SK-N-SH (cell line): ENCODE data around the gene MYLK3. TPM values are rescaled to one million over a fixed set of nuclear protein-coding genes. Genes with fewer than 3 reads are reported as not detected.

Experiments
- CTCF ChIA-PET: fragments of 300-600, 350-600 bp; formaldehyde crosslinking; extraction: SDS; loops from one replicate; lab custom pipeline; 2021; lab: Yijun Ruan, JAX
- POLR2A ChIA-PET: fragments of 350-600 bp; sonication (Branson Sonifier 250); formaldehyde crosslinking; extraction: SDS; loops from one replicate; lab custom pipeline; 2020; ENCODE audit warnings: antibody characterized with exemption, inconsistent platforms; lab: Yijun Ruan, JAX
- DNase-seq: peaks from one replicate; pipeline ENCODE4 v3.0.0; 2012
- H2AFZ ChIP-seq: fragments of 200-600 bp; sonication (generic); 2 replicates; pipeline ENCODE4 v1.8.1; 2016; ENCODE audit warnings: antibody characterized with exemption, mild to moderate bottlenecking, low read depth
- H3F3A ChIP-seq: fragments of 200-600 bp; sonication (generic); replicated peaks from 2 replicates; pipeline ENCODE3; 2016; ENCODE audit warnings: antibody characterized with exemption, mild to moderate bottlenecking; ENCODE audit not compliant: insufficient read depth
- H3K27ac ChIP-seq, 2 experiments: fragments of 200-500 bp in 1 of 2; fragments of 200-600 bp in 1 of 2; sonication (Bioruptor generic) in 1 of 2; sonication (generic), shearing (Covaris generic) in 1 of 2; 2 replicates each; pipeline versions ENCODE4 v1.5.1 to v1.6.1; 2014 to 2016; ENCODE audit warnings: low read depth in 2 of 2, inconsistent platforms in 1 of 2, low read length in 1 of 2, mild to moderate bottlenecking in 1 of 2, mixed read lengths in 1 of 2
- H3K27me3 ChIP-seq: fragments of 200-600 bp; sonication (generic), shearing (Covaris generic); 2 replicates; pipeline ENCODE4 v1.6.1; 2016; ENCODE audit warnings: mixed run types; ENCODE audit not compliant: insufficient read depth
- H3K36me3 ChIP-seq, 2 experiments: fragments of 200-500 bp in 1 of 2; fragments of 200-600 bp in 1 of 2; sonication (Bioruptor generic) in 1 of 2; sonication (generic) in 1 of 2; replicated peaks in 1 of 2; 2 replicates each; pipeline versions ENCODE3 to v1.5.1; 2014 to 2016; ENCODE audit warnings: low read length in 1 of 2, mild to moderate bottlenecking in 1 of 2; ENCODE audit not compliant: insufficient read depth in 2 of 2, control insufficient read depth in 1 of 2
- H3K4me1 ChIP-seq, 2 experiments: fragments of 200-500 bp in 1 of 2; fragments of 200-600 bp in 1 of 2; sonication (Bioruptor generic) in 1 of 2; sonication (generic), shearing (Covaris generic) in 1 of 2; 2 replicates each; pipeline versions ENCODE4 v1.5.1 to v1.6.1; 2014 to 2016; ENCODE audit warnings: low read depth in 1 of 2, low read length in 1 of 2, mixed run types in 1 of 2; ENCODE audit not compliant: insufficient read depth in 2 of 2, control insufficient read depth in 1 of 2
- H3K4me2 ChIP-seq: fragments of 200-600 bp; sonication (generic), shearing (Covaris generic); 2 replicates; pipeline ENCODE4 v1.6.1; 2017; ENCODE audit warnings: mixed run types
- H3K4me3 ChIP-seq, 2 experiments: fragments of 200-500 bp in 1 of 2; fragments of 200-600 bp in 1 of 2; sonication (Bioruptor generic) in 1 of 2; sonication (generic), shearing (Covaris generic) in 1 of 2; 2 replicates each; pipeline versions ENCODE4 v1.5.1 to v1.8.1; 2014 to 2016; ENCODE audit warnings: low read depth in 2 of 2, inconsistent platforms in 1 of 2, low read length in 1 of 2, mild to moderate bottlenecking in 1 of 2, mixed read lengths in 1 of 2, moderate library complexity in 1 of 2
- H3K79me2 ChIP-seq: fragments of 200-600 bp; sonication (generic); 2 replicates; pipeline ENCODE4 v1.8.1; 2017; ENCODE audit warnings: mild to moderate bottlenecking; ENCODE audit not compliant: insufficient read depth
- H3K9ac ChIP-seq: fragments of 200-600 bp; sonication (generic); 2 replicates; pipeline ENCODE4 v1.6.1; 2017; ENCODE audit warnings: mixed run types
- H3K9me2 ChIP-seq: fragments of 200-600 bp; sonication (generic); 2 replicates; pipeline ENCODE4 v1.6.1; 2017; ENCODE audit warnings: mixed run types
- H3K9me3 ChIP-seq: fragments of 200-600 bp; sonication (generic); 2 replicates; pipeline ENCODE4 v1.6.1; 2017; ENCODE audit warnings: mixed run types, mild to moderate bottlenecking, moderate library complexity
- H4K20me1 ChIP-seq: fragments of 200-600 bp; sonication (generic); 2 replicates; pipeline ENCODE4 v1.6.1; 2017; ENCODE audit warnings: mild to moderate bottlenecking, mixed run types; ENCODE audit not compliant: insufficient read depth
- CHD2 ChIP-seq: fragments of 150-350 bp; IDR thresholded peaks from 2 replicates; pipeline ENCODE4 v1.6.1; 2018; ENCODE audit warnings: low read length; ENCODE audit not compliant: partially characterized antibody
- FOSL2 ChIP-seq: IDR thresholded peaks from 2 replicates; pipeline ENCODE4 v1.4.0; 2012; ENCODE audit warnings: low read depth, mild to moderate bottlenecking, moderate library complexity, borderline replicate concordance
- FOXJ3 ChIP-seq: sonication (generic); formaldehyde crosslinking; IDR thresholded peaks from 2 replicates; pipeline ENCODE4 v1.5.1; 2020; ENCODE audit warnings: mild to moderate bottlenecking, missing genetic modification reagents
- FOXM1 ChIP-seq: IDR thresholded peaks from 2 replicates; pipeline ENCODE4 v1.4.0; 2012; ENCODE audit warnings: low read depth, mild to moderate bottlenecking
- GATA2 ChIP-seq: sonication (generic); formaldehyde crosslinking; IDR thresholded peaks from 2 replicates; pipeline ENCODE4 v1.5.0; 2020; ENCODE audit warnings: mild to moderate bottlenecking, missing genetic modification reagents
- NRF1 ChIP-seq: IDR thresholded peaks from 2 replicates; pipeline ENCODE4 v1.6.1; 2012; ENCODE audit warnings: low read depth, mild to moderate bottlenecking, low read length
- PBX3 ChIP-seq: IDR thresholded peaks from 2 replicates; pipeline ENCODE4; 2012
- POLR2AphosphoS5 ChIP-seq: IDR thresholded peaks from 2 replicates; pipeline ENCODE4 v1.6.1; 2012; ENCODE audit warnings: low read depth, low read length
- RAD21 ChIP-seq: IDR thresholded peaks from 2 replicates; pipeline ENCODE4 v1.6.1; 2012; ENCODE audit warnings: mild to moderate bottlenecking, low read length
- RCOR1 ChIP-seq: fragments of 150-350 bp; IDR thresholded peaks from 2 replicates; pipeline ENCODE4 v1.6.1; 2017; ENCODE audit warnings: antibody characterized with exemption, low read length
- REST ChIP-seq: IDR thresholded peaks from 2 replicates; pipeline ENCODE4 v1.6.1; 2012; ENCODE audit warnings: mild to moderate bottlenecking, low read depth, low read length, moderate library complexity
- RFX5 ChIP-seq: IDR thresholded peaks from 2 replicates; pipeline ENCODE4 v1.6.1; 2012; ENCODE audit warnings: mild to moderate bottlenecking, improper control_type of control experiment, low read length
- TAF1 ChIP-seq: IDR thresholded peaks from 2 replicates; pipeline ENCODE4 v1.6.1; 2012; ENCODE audit warnings: low read depth, mild to moderate bottlenecking, low read length, moderate library complexity, borderline replicate concordance
- TEAD4 ChIP-seq: IDR thresholded peaks from 2 replicates; pipeline ENCODE4 v1.4.0; 2012; ENCODE audit warnings: mild to moderate bottlenecking, borderline replicate concordance; ENCODE audit not compliant: insufficient read depth
- YY1 ChIP-seq: IDR thresholded peaks from 2 replicates; pipeline ENCODE4 v1.4.0; 2012; ENCODE audit warnings: low read depth, mild to moderate bottlenecking
- WGBS: methylation state at CpG from one replicate; pipeline ENCODE4 v1.1.6; 2017; ENCODE audit warnings: low lambda C conversion rate; 5-methylcytosine and 5-hydroxymethylcytosine counted together
- polyA plus RNA-seq, 3 experiments: library from polyadenylated mRNA; depleted of rRNA; stranded (reverse); fragments of >200 nt; gene quantifications; 2 replicates each; pipeline ENCODE4 v1.2.3, GENCODE V29; 2012
- TF ChIP-seq, protein P1 (sequence below): fragments of 150-350 bp; IDR thresholded peaks from 2 replicates; pipeline ENCODE4 v1.6.1; 2016; ENCODE audit warnings: mild to moderate bottlenecking, low read depth, low read length
- TF ChIP-seq, protein P2 (sequence below): fragments of 150-350 bp; IDR thresholded peaks from 2 replicates; pipeline ENCODE4 v1.6.1; 2017; ENCODE audit warnings: antibody characterized with exemption, low read length, low read depth, borderline replicate concordance

Gene MYLK3
- polyA plus RNA-seq, 1 of the 3 experiments (the other 2 are of a cell fraction): 0.05 TPM

DNA sequence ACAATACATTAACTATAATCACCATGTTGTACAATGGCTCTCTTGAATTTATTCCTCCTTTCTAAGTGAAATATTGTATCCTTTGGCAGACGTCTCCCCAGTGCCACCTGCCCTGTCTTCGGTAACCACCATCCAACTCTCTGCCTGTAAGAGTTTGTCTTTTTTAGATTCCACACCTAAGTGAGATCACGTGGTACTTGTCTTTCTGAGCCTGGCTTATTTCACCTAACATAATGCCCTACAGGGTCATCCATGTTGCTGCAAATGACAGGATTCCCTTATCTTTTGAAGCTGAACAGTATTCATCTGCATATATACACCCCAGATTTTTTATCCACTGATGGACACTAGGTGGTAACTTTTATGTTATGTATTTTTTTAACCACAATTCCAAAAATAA, 34.5 kb downstream of the MYLK3 start:
- peaks cover 0 to 5% of the 10 kb centered on the region in 2 experiments; a peak in 1 of 4 replicates for H3K4me1 ChIP-seq
- no peaks in the 10 kb centered on the region for H3K36me3 ChIP-seq
- H3K27ac ChIP-seq: no peak overlapping the region
- no peak overlapping the region for H3K4me2 ChIP-seq
- no peak overlapping the region for H3K9ac ChIP-seq
- no peak for DNase-seq
- WGBS: 62% methylated on average over 3 of the region's 3 CpGs
- TF ChIP-seq CHD2 (no peak), TEAD4 (no peak), GATA2 (CRISPR knock-in tag) (no peak; the same call in 1 of the 2 replicates), POLR2AphosphoS5 (no peak)
- no peaks in the 10 kb centered on the region for H4K20me1 ChIP-seq
- H3K27me3 ChIP-seq: no peaks in the 10 kb centered on the region
- POLR2A ChIA-PET: interaction anchor here (0.5 kb wide), 1 partner anchor 98 kb away, joined by 3 read pairs; no protein-coding TSS in a partner anchor
- no peaks in the 10 kb centered on the region for H3K9me3 ChIP-seq
- no peak overlapping the region for H3K4me3 ChIP-seq
- H3K79me2 ChIP-seq: no peaks in the 10 kb centered on the region
- no peaks in the 10 kb centered on the region for H3K9me2 ChIP-seq
- H3F3A ChIP-seq: no peaks in the 10 kb centered on the region
- no peak overlapping the region for H2AFZ ChIP-seq
- CTCF ChIA-PET: no interaction called here

- Histone ChIP-seq H3K27me3 (no peaks in the 10 kb centered on the region), H3F3A (no peaks in the 10 kb centered on the region)
- no peak for DNase-seq
- TF ChIP-seq, protein P1, sequence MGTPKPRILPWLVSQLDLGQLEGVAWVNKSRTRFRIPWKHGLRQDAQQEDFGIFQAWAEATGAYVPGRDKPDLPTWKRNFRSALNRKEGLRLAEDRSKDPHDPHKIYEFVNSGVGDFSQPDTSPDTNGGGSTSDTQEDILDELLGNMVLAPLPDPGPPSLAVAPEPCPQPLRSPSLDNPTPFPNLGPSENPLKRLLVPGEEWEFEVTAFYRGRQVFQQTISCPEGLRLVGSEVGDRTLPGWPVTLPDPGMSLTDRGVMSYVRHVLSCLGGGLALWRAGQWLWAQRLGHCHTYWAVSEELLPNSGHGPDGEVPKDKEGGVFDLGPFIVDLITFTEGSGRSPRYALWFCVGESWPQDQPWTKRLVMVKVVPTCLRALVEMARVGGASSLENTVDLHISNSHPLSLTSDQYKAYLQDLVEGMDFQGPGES: no peak
- no peak for TF ChIP-seq FOSL2
- no peak for TF ChIP-seq REST
- no peak for TF ChIP-seq RAD21
- TF ChIP-seq FOXM1: no peak
- TF ChIP-seq NRF1: no peak
- no peak for TF ChIP-seq FOXJ3 (CRISPR knock-in tag)
- TF ChIP-seq GATA2 (CRISPR knock-in tag): no peak
- no peak for TF ChIP-seq YY1
- no peak for TF ChIP-seq TAF1
- no peak for TF ChIP-seq PBX3
- TF ChIP-seq RCOR1: no peak
- TF ChIP-seq RFX5: no peak
- TF ChIP-seq, protein P2, sequence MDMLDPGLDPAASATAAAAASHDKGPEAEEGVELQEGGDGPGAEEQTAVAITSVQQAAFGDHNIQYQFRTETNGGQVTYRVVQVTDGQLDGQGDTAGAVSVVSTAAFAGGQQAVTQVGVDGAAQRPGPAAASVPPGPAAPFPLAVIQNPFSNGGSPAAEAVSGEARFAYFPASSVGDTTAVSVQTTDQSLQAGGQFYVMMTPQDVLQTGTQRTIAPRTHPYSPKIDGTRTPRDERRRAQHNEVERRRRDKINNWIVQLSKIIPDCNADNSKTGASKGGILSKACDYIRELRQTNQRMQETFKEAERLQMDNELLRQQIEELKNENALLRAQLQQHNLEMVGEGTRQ: no peak
- TF ChIP-seq, all 33 proteins: peak for 0
- no peak overlapping the region for H3K27ac ChIP-seq
- no peaks in the 10 kb centered on the region for H4K20me1 ChIP-seq
- no peak overlapping the region for H3K4me3 ChIP-seq
- no peaks in the 10 kb centered on the region for H3K79me2 ChIP-seq
- no peak overlapping the region for H3K4me2 ChIP-seq
- WGBS: 68% methylated on average over 3 of the region's 3 CpGs
- H3K9ac ChIP-seq: no peak overlapping the region
- peaks cover 0 to 5% of the 10 kb centered on the region in 2 experiments; a peak in 1 of 4 replicates for H3K4me1 ChIP-seq
- H3K36me3 ChIP-seq: no peaks in the 10 kb centered on the region
- H2AFZ ChIP-seq: no peak overlapping the region
- no peaks in the 10 kb centered on the region for H3K9me3 ChIP-seq
- ChIA-PET CTCF (interaction anchor here (0.7 kb wide), 1 partner anchor 24 kb away, joined by 3 read pairs; no protein-coding TSS in a partner anchor), POLR2A (no interaction called here)
- H3K9me2 ChIP-seq: no peaks in the 10 kb centered on the region
Observed at GRCh38 chr16:46712911-46713310, 35.2 kb downstream of the MYLK3 start.
